ENCODE results near the gene CHST15.

DNA sequence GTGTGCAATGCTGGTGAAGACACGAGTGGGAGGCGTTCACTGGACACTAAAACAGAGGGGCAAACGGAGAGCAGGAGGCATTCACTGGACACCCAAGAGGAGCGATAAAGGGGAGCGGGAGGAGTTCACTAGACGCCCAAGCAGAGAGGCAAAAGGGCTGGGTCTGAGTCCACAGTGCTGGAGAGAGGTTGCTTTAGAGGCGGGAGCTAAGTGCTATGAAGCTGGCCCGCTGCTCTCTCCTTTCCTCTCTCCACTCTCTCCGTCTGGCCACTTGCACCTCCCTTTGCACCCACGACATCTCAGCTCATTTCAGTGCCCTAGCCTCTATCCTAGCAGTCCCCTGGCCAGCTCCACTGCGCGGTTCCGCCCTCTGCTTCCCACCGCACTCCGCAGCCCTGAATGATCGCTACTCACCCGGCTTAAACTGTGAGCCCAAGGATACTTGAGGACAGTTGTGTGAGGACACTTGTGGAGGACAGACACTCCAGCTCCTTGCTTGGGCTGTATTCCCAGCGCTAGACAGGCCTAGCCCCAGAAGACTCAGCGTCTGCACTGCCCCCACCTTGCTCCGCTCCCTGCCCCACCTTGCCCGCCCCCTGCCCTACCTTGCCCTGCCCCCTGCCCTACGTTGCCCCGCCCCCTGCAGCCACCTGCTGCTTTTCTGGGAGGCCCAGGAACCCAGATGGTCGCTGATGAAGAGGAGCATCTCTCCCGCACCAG is 123.0 kb downstream of the CHST15 start:
- TF ChIP-seq, protein P1, sequence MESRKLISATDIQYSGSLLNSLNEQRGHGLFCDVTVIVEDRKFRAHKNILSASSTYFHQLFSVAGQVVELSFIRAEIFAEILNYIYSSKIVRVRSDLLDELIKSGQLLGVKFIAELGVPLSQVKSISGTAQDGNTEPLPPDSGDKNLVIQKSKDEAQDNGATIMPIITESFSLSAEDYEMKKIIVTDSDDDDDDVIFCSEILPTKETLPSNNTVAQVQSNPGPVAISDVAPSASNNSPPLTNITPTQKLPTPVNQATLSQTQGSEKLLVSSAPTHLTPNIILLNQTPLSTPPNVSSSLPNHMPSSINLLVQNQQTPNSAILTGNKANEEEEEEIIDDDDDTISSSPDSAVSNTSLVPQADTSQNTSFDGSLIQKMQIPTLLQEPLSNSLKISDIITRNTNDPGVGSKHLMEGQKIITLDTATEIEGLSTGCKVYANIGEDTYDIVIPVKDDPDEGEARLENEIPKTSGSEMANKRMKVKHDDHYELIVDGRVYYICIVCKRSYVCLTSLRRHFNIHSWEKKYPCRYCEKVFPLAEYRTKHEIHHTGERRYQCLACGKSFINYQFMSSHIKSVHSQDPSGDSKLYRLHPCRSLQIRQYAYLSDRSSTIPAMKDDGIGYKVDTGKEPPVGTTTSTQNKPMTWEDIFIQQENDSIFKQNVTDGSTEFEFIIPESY (IDR thresholded peaks at IDR 0.05), result no peak
- TF ChIP-seq, protein P2, sequence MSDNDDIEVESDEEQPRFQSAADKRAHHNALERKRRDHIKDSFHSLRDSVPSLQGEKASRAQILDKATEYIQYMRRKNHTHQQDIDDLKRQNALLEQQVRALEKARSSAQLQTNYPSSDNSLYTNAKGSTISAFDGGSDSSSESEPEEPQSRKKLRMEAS (IDR thresholded peaks at IDR 0.05), result no peak
- TF ChIP-seq, protein P3, sequence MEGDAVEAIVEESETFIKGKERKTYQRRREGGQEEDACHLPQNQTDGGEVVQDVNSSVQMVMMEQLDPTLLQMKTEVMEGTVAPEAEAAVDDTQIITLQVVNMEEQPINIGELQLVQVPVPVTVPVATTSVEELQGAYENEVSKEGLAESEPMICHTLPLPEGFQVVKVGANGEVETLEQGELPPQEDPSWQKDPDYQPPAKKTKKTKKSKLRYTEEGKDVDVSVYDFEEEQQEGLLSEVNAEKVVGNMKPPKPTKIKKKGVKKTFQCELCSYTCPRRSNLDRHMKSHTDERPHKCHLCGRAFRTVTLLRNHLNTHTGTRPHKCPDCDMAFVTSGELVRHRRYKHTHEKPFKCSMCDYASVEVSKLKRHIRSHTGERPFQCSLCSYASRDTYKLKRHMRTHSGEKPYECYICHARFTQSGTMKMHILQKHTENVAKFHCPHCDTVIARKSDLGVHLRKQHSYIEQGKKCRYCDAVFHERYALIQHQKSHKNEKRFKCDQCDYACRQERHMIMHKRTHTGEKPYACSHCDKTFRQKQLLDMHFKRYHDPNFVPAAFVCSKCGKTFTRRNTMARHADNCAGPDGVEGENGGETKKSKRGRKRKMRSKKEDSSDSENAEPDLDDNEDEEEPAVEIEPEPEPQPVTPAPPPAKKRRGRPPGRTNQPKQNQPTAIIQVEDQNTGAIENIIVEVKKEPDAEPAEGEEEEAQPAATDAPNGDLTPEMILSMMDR (IDR thresholded peaks at IDR 0.05; ENCODE audit: low read depth, low read length, missing input control), result no peak
